ENCODE measurements around the gene NTM. TPM values are rescaled to one million over a fixed set of nuclear protein-coding genes. Genes with fewer than 3 reads are reported as not detected.
A peak's percentile ranks its signal among the peaks of the same experiment; 100 is the strongest.

Gene NTM
- total and polyA plus RNA-seq, 8 donors = 0.04 to 4.4 (median 0.50) TPM

- Histone ChIP-seq H3K9me3 (no peaks in the 10 kb centered on the region), H3K4me3 (no peak overlapping the region), H3K27ac (no peak overlapping the region), H3K4me1 (no peaks in the 10 kb centered on the region), H3K27me3 (no peaks in the 10 kb centered on the region), H3K36me3 (no peaks in the 10 kb centered on the region)
- FAIRE-seq (no peak), DNase-seq (no peak), ATAC-seq (no peak)
- WGBS, 2 donors = 73 to 80% methylated on average over 5 of the region's 5 CpGs
- intact Hi-C loops (cut with DNase I) = no loop called here
- no peak for TF ChIP-seq CTCF (IDR thresholded peaks at IDR 0.05)
Measured at GRCh38 chr11:131750692-131751091, 380.3 kb downstream of the NTM start.

- no peak for ATAC-seq
- intact Hi-C loops (cut with DNase I) = no loop called here
- no peak for FAIRE-seq
- H3K36me3 ChIP-seq = no peaks in the 10 kb centered on the region
- H3K4me1 ChIP-seq = no peaks in the 10 kb centered on the region
- no peak for TF ChIP-seq CTCF (IDR thresholded peaks at IDR 0.05)
- H3K9me3 ChIP-seq = no peaks in the 10 kb centered on the region
- H3K27ac ChIP-seq = no peak overlapping the region
- DNase-seq = no peak
- no peaks in the 10 kb centered on the region for H3K27me3 ChIP-seq
- 73 to 74% methylated on average over 3 of the region's 3 CpGs for WGBS, 2 donors
- H3K4me3 ChIP-seq = no peak overlapping the region
Measured at GRCh38 chr11:131754671-131755070, 384.3 kb downstream of the NTM start.

- no peak for FAIRE-seq
- Histone ChIP-seq H3K27ac (no peak overlapping the region), H3K4me3 (no peak overlapping the region), H3K36me3 (no peaks in the 10 kb centered on the region), H3K27me3 (no peaks in the 10 kb centered on the region), H3K9me3 (no peaks in the 10 kb centered on the region), H3K4me1 (no peaks in the 10 kb centered on the region)
- no peak for DNase-seq
- TF ChIP-seq CTCF (IDR thresholded peaks at IDR 0.05) = no peak
- intact Hi-C loops (cut with DNase I) = no loop called here
- 56 to 65% methylated on average over 6 of the region's 6 CpGs for WGBS, 2 donors
- no peak for ATAC-seq
Measured at GRCh38 chr11:131756479-131757110, 386.2 kb downstream of the NTM start.

GRCh38 chr11:131758726-131759125 lies 388.3 kb downstream of the NTM start:
- whole genome bisulfite sequencing, 2 donors = 75 to 89% methylated on average over 7 of the region's 7 CpGs
- FAIRE-seq = no peak
- ATAC-seq = no peak
- DNase-seq = no peak
- Histone ChIP-seq H3K4me3 (no peak overlapping the region), H3K36me3 (no peaks in the 10 kb centered on the region), H3K27me3 (no peaks in the 10 kb centered on the region), H3K4me1 (no peaks in the 10 kb centered on the region), H3K27ac (no peak overlapping the region), H3K9me3 (no peaks in the 10 kb centered on the region)
- intact Hi-C loops (cut with DNase I) = no loop called here
- TF ChIP-seq CTCF (IDR thresholded peaks at IDR 0.05) = no peak

GRCh38 chr11:131759140-131759539 lies 388.7 kb downstream of the NTM start:
- ATAC-seq (peak in 2 of 4 donors; percentile 21 to 59), FAIRE-seq (no peak), DNase-seq (no peak)
- 25 to 56% methylated on average over 2 of the region's 2 CpGs for WGBS, 2 donors
- no peaks in the 10 kb centered on the region for H3K4me1 ChIP-seq
- H3K4me3 ChIP-seq = no peak overlapping the region
- H3K9me3 ChIP-seq = no peaks in the 10 kb centered on the region
- no peak overlapping the region for H3K27ac ChIP-seq
- no peaks in the 10 kb centered on the region for H3K36me3 ChIP-seq
- H3K27me3 ChIP-seq = no peaks in the 10 kb centered on the region
- no peak for TF ChIP-seq CTCF (IDR thresholded peaks at IDR 0.05)
- intact Hi-C loops (cut with DNase I) = no loop called here
